ENCODE results near the gene DUSP2. TPM values are rescaled to one million over a fixed set of nuclear protein-coding genes. Genes with fewer than 3 reads are reported as not detected.
A peak's percentile ranks its signal among the peaks of the same experiment; 100 is the strongest.

Gene DUSP2
- total and polyA plus RNA-seq, 9 of the 15 experiments (the other 6 are each of a cell fraction or from before 2014, with no cell fraction given), result 0.04 to 0.18 TPM; not detected in 7

GRCh38 chr2:96146153-96146880 is 1.1 kb upstream of the DUSP2 start (continued):
- TF ChIP-seq HMGN3 (IDR thresholded peaks at IDR 0.05; ENCODE audit: borderline replicate concordance, extremely low read depth, insufficient read length, low read depth, low read length) (peak; percentile 8), LEF1 (IDR thresholded peaks at IDR 0.05) (peak; percentile 23; the same call in 1 of the 2 replicates)

DNA sequence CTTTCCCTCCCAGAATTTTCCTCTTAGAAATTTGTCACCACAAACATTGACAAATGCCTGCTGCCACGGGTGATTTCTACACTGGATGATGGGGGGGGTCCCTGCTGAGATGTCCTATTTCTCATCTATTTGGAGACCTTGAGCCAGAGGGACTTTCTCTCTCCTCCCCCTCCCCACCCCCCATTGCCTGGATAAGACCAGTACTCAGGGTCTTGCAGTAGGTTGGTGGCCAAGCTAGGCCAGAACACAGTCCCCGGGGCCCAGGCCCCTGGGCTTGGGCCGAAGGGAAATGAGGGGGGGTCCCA is 560 bp upstream of the DUSP2 start:
- ChIA-PET CTCF (ENCODE audit: low intra/inter-chr PET ratio) (no interaction called here), POLR2A (no interaction called here)
- intact Hi-C loops (cut with micrococcal nuclease), result no loop called here
- no peaks in the 10 kb centered on the region for H3K9me3 ChIP-seq (replicated peaks; ENCODE audit: control insufficient read depth, insufficient read depth, low read depth, low read length)
- DNase-seq (ENCODE audit: extremely low read depth in 1 of 4, low spot score in 3 of 4), result no peak
- H2AFZ ChIP-seq (ENCODE audit: low read depth, low read length), result peak overlapping the region; percentile 73
- no peaks in the 10 kb centered on the region for H3K36me3 ChIP-seq (ENCODE audit: control insufficient read depth, insufficient read depth, low read length)
- FAIRE-seq, result no peak
- BruUV-seq (replicated peaks), result no TSS peak
- H3K9ac ChIP-seq (ENCODE audit: insufficient read depth in 1 of 2, low read depth in 2 of 2, low read length in 2 of 2), result no peak overlapping the region
- peaks cover 22 to 42% of the 10 kb centered on the region in 2 experiments for H3K4me1 ChIP-seq (replicated peaks in 1 of 2; ENCODE audit: control insufficient read depth in 2 of 2, insufficient read depth in 2 of 2, low read length in 2 of 2)
- H4K20me1 ChIP-seq (replicated peaks; ENCODE audit: control insufficient read depth, insufficient read depth, low read length), result no peaks in the 10 kb centered on the region
- 55% methylated on average over 2 of the region's 3 CpGs for WGBS (ENCODE audit: insufficient coverage, low coverage, missing lambda C conversion rate)
- H3K27me3 ChIP-seq (ENCODE audit: control insufficient read depth in 2 of 2, insufficient read depth in 2 of 2, low read length in 2 of 2), result peaks cover 0 to 11% of the 10 kb centered on the region in 2 experiments; a peak in 2 of 5 replicates
- ATAC-seq, result no peak
- in situ Hi-C loops (cut with MboI), result no loop called here
- H3K9me1 ChIP-seq (ENCODE audit: control insufficient read depth, insufficient read depth, low read length), result no peaks in the 10 kb centered on the region
- no peak overlapping the region for H3K27ac ChIP-seq (ENCODE audit: extremely low read depth, low read depth, low read length)
- no peaks in the 10 kb centered on the region for H3K79me2 ChIP-seq (ENCODE audit: control insufficient read depth, insufficient read depth, low read length)
- no peak overlapping the region for H3K4me2 ChIP-seq (ENCODE audit: insufficient read depth, low read length)
- no peak overlapping the region for H3K4me3 ChIP-seq
- TF ChIP-seq ZBTB7A (IDR thresholded peaks at IDR 0.05; ENCODE audit: borderline replicate concordance, control insufficient read depth, low read depth, low read length) (no peak), KLF13 (tag; IDR thresholded peaks at IDR 0.05; ENCODE audit: borderline replicate concordance, low read depth) (no peak), ZNF41 (CRISPR knock-in tag; conservative IDR thresholded peaks at IDR 0.05) (no peak), SMARCB1 (IDR thresholded peaks at IDR 0.05; ENCODE audit: insufficient read length, low read depth) (no peak), ZNF398 (CRISPR knock-in tag; IDR thresholded peaks at IDR 0.05) (no peak), MBD1 (CRISPR knock-in tag; IDR thresholded peaks at IDR 0.05) (no peak), SAFB (IDR thresholded peaks at IDR 0.05; ENCODE audit: borderline replicate concordance, low read depth, low read length) (no peak), HNRNPL (IDR thresholded peaks at IDR 0.05; ENCODE audit: low read depth, low read length) (no peak), DLX4 (CRISPR knock-in tag; IDR thresholded peaks at IDR 0.05) (no peak), ZNF668 (CRISPR knock-in tag; IDR thresholded peaks at IDR 0.05) (no peak)
- TF ChIP-seq, protein P1, sequence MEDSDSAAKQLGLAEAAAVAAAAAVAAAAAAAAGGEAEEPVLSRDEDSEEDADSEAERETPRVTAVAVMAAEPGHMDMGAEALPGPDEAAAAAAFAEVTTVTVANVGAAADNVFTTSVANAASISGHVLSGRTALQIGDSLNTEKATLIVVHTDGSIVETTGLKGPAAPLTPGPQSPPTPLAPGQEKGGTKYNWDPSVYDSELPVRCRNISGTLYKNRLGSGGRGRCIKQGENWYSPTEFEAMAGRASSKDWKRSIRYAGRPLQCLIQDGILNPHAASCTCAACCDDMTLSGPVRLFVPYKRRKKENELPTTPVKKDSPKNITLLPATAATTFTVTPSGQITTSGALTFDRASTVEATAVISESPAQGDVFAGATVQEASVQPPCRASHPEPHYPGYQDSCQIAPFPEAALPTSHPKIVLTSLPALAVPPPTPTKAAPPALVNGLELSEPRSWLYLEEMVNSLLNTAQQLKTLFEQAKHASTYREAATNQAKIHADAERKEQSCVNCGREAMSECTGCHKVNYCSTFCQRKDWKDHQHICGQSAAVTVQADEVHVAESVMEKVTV (CRISPR knock-in tag; IDR thresholded peaks at IDR 0.05), result no peak
- TF ChIP-seq, protein P2, sequence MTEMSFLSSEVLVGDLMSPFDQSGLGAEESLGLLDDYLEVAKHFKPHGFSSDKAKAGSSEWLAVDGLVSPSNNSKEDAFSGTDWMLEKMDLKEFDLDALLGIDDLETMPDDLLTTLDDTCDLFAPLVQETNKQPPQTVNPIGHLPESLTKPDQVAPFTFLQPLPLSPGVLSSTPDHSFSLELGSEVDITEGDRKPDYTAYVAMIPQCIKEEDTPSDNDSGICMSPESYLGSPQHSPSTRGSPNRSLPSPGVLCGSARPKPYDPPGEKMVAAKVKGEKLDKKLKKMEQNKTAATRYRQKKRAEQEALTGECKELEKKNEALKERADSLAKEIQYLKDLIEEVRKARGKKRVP (CRISPR knock-in tag; IDR thresholded peaks at IDR 0.05), result no peak

All from K562 (cell line).